Nephron progenitor cell (in vitro differentiated cells): ENCODE data around the gene TMEM101.

Experiments
- DNase-seq: peaks from one replicate; pipeline ENCODE4 v3.0.0; 2021
- H3K27ac Mint-ChIP-seq: 2 replicates; pipeline ENCODE4 v1.8.0; 2021; ENCODE audit warnings: mild to moderate bottlenecking, moderate library complexity, mixed read lengths
- H3K27me3 Mint-ChIP-seq: 2 replicates; pipeline ENCODE4 v1.8.0; 2021; ENCODE audit warnings: mild to moderate bottlenecking, low read depth, mixed read lengths; ENCODE audit not compliant: poor library complexity
- H3K36me3 Mint-ChIP-seq: 2 replicates; pipeline ENCODE4 v1.8.0; 2021; ENCODE audit warnings: low read depth, mixed read lengths
- H3K4me1 Mint-ChIP-seq: 2 replicates; pipeline ENCODE4 v1.8.0; 2021; ENCODE audit warnings: mixed read lengths
- H3K4me3 Mint-ChIP-seq: 2 replicates; pipeline ENCODE4 v1.8.0; 2021; ENCODE audit warnings: mild to moderate bottlenecking, moderate library complexity, mixed read lengths
- H3K9me3 Mint-ChIP-seq: 2 replicates; pipeline ENCODE4 v1.8.0; 2021; ENCODE audit warnings: mild to moderate bottlenecking, moderate library complexity, mixed read lengths
- TF ChIP-seq, protein P1 (sequence below): fragments of 200-600 bp; sonication (generic); IDR thresholded peaks from 2 replicates; pipeline ENCODE4 v1.5.0; 2021; ENCODE audit warnings: antibody characterized with exemption

Gene TMEM101

GRCh38 chr17:43983196-43983514, 31.6 kb downstream of the TMEM101 start:
- no peaks in the 10 kb centered on the region for H3K36me3 Mint-ChIP-seq
- peak overlapping the region; percentile 69 for H3K4me3 Mint-ChIP-seq
- H3K27me3 Mint-ChIP-seq = peaks cover 89% of the 10 kb centered on the region
- no peaks in the 10 kb centered on the region for H3K9me3 Mint-ChIP-seq
- H3K27ac Mint-ChIP-seq = no peak overlapping the region
- DNase-seq = no peak
- TF ChIP-seq, protein P1, sequence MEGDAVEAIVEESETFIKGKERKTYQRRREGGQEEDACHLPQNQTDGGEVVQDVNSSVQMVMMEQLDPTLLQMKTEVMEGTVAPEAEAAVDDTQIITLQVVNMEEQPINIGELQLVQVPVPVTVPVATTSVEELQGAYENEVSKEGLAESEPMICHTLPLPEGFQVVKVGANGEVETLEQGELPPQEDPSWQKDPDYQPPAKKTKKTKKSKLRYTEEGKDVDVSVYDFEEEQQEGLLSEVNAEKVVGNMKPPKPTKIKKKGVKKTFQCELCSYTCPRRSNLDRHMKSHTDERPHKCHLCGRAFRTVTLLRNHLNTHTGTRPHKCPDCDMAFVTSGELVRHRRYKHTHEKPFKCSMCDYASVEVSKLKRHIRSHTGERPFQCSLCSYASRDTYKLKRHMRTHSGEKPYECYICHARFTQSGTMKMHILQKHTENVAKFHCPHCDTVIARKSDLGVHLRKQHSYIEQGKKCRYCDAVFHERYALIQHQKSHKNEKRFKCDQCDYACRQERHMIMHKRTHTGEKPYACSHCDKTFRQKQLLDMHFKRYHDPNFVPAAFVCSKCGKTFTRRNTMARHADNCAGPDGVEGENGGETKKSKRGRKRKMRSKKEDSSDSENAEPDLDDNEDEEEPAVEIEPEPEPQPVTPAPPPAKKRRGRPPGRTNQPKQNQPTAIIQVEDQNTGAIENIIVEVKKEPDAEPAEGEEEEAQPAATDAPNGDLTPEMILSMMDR = no peak
- peaks cover 12% of the 10 kb centered on the region for H3K4me1 Mint-ChIP-seq

DNA sequence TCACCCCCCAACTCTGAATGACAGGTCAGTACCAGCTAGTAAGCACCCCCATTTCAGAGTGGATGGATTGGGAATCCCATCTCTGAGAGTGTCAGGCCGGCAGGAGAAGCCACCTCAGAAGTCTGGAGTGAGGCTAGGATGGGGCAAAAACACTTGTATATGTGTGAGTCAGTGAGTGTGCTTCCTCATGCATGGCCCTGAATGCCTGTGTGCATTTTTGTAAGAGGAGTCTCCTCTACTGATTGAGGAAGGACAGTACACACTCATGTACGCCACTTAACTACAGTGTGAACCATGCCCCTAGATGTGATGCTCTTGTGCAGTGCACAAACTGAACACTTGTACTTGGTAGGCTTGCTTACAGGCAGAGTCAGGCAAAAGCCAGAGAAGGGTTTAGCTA, 32.6 kb downstream of the TMEM101 start:
- H3K4me1 Mint-ChIP-seq = peaks cover 3% of the 10 kb centered on the region
- H3K4me3 Mint-ChIP-seq = peak overlapping the region; percentile 68
- TF ChIP-seq, protein P1 = no peak
- no peaks in the 10 kb centered on the region for H3K9me3 Mint-ChIP-seq
- H3K27ac Mint-ChIP-seq = no peak overlapping the region
- peaks cover 97% of the 10 kb centered on the region for H3K27me3 Mint-ChIP-seq
- no peaks in the 10 kb centered on the region for H3K36me3 Mint-ChIP-seq
- no peak for DNase-seq

DNA sequence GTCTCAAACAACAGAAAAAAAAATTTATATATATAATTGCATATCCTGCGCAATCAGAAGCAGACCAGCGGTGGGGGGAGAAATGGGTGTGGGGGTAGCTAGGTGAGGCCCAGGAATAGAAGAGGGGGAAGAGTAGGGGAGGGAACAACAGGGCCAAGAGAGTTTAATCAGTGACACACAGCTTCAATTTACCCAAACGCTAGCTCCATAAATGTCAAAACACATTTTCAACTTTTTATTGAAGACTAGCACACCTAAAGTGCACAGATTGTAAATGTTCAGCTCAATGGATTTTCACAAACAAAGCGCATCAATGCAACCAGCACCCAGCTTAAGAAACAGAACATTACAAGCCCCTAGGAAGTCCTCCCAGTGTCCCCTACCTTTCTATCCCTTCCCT, 35.1 kb downstream of the TMEM101 start:
- Mint-ChIP-seq H3K4me1 (peaks cover 7% of the 10 kb centered on the region), H3K9me3 (no peaks in the 10 kb centered on the region), H3K4me3 (no peak overlapping the region), H3K36me3 (no peaks in the 10 kb centered on the region), H3K27me3 (peaks cover 86% of the 10 kb centered on the region), H3K27ac (no peak overlapping the region)
- DNase-seq = no peak
- TF ChIP-seq, protein P1 = no peak

GRCh38 chr17:43979011-43979410, 35.8 kb downstream of the TMEM101 start:
- Mint-ChIP-seq H3K4me1 (peaks cover 7% of the 10 kb centered on the region), H3K4me3 (no peak overlapping the region), H3K9me3 (no peaks in the 10 kb centered on the region), H3K27me3 (peaks cover 86% of the 10 kb centered on the region), H3K36me3 (no peaks in the 10 kb centered on the region), H3K27ac (no peak overlapping the region)
- TF ChIP-seq, protein P1 = no peak
- DNase-seq = no peak

DNA sequence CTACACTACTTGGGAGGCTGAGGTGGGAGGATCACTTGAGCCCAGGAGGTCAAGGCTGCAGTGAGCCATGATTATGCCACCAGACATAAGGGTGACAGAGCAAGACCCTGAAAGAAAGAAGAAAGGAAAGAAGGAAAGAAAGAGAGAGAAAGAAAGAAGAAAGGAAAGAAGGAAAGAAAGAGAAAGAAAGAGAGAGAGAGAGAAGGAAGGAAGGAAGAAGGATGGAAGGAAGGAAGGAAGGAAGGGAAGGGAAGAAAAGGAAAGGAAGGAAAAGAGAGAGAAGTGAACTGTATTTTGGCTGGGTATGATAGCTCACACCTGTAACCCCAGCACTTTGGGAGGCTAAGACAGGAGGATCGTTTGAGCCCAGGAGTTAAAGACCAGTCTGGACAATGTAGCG, 36.7 kb downstream of the TMEM101 start:
- Mint-ChIP-seq H3K27me3 (peaks cover 87% of the 10 kb centered on the region), H3K27ac (no peak overlapping the region), H3K4me3 (no peak overlapping the region), H3K9me3 (no peaks in the 10 kb centered on the region), H3K36me3 (no peaks in the 10 kb centered on the region), H3K4me1 (peaks cover 7% of the 10 kb centered on the region)
- DNase-seq = no peak
- TF ChIP-seq, protein P1 = no peak

DNA sequence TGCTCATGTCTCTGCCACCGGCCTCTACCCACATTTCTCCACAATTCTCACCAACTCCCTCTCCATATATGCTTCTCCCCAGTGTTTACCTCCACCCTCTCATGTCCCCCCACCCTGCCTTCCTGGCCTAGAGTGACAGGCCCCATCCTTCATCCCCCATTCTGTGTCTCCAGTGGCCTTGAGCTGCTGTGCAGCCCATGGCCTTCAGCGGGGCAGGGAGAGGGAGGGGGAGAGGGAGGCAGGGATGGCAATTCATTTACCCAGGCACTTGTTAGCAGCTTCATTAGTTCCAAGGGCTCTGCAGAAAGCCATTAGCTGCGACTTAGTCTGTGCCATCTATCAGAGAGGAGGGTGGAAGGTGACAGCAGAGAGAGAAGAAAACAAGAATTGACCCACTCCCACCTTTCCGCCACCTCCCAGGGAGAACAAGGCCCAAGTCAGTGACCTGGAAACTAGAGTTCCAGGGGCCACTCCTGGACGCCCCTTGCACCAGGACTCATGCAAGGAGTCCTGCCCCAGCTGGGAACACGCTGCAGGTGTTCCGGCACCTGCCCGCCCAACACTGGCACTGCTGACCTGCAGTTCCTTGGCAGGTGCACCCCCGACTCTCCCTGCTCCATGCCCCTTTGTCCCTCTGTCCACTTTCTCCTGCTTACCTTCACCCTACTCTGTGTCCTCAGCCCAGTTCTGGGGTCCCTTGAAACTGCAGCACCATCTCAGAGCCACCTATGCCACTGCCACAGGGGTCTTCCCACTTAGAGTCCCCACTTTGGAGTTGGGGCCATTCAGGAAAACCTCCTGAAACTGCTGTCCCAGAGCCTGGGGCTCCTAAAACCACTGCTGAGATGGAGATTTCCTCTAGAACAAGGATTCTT, 37.6 kb downstream of the TMEM101 start:
- Mint-ChIP-seq H3K4me3 (no peak overlapping the region), H3K27ac (no peak overlapping the region), H3K36me3 (no peaks in the 10 kb centered on the region), H3K27me3 (peaks cover 81% of the 10 kb centered on the region), H3K9me3 (no peaks in the 10 kb centered on the region), H3K4me1 (peaks cover 7% of the 10 kb centered on the region)
- DNase-seq = no peak
- TF ChIP-seq, protein P1 = no peak
